Measurements from ENCODE around the gene RUSC1.
"Not testable (repeated sequence)": the region's sequence is repeated elsewhere in the genome, so short reads cannot be mapped to it uniquely, and the experiment has no call there.

The RUSC1 gene

DNA sequence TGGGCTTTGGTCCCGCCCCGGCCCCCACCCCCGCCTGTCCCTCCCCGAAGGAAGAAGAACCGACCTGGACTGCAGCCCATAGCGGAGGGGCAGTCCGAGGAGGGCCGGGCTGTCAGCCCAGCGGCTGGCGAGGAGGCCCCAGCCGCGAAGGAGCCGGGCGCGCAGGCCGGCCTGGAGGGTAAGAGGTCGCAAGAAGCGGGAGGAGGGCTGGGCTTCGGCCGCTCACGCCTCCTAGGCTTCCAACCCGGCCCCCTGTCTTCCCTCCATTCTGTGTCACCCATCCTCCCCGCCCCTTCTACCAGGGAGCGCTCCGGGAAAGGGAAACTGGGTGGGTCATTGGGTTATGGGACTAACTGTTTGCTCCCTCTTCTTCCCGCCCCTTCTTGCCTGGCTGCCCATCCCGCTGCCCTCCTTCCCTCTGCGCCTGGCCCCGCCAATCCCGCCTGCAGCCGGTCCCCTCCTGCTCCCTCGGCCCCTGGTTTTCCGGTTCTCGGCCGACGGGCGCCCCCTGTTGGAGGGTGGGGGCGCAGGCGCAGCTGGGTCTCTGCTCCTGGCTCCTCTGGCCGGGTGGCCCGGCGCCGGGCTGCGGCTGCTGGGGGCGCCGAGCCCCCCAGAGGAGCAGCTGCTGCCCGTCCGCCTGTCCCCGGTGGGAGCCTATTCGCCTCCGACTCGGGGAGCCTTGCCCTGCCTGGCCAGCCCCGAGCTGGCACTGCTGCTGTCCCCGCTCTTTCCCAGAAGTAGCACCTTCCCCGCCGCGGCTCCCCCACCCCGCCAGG lies 2.4 kb downstream of the RUSC1 start:
- peak; percentile 60 to 73 for DNase-seq (ENCODE audit: low read depth in 2 of 2)

DNA sequence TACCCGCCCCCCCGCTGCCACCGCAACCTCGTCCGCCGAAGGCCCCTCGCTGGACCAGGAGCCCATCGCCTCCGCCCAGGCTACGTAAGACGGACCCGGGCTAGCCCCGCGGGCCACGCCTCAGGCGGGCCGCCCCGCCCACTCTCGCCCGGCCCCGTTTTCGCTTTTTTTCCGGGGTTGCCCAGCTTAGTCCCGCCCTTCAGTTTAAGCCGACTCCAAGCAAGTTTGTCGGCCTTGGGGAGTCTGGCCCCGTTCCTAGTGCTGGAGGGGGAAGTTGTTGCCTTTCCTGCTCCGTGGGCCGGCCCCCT lies 3.0 kb downstream of the RUSC1 start:
- peak; percentile 57 to 72 for DNase-seq (ENCODE audit: low read depth in 2 of 2)

DNA sequence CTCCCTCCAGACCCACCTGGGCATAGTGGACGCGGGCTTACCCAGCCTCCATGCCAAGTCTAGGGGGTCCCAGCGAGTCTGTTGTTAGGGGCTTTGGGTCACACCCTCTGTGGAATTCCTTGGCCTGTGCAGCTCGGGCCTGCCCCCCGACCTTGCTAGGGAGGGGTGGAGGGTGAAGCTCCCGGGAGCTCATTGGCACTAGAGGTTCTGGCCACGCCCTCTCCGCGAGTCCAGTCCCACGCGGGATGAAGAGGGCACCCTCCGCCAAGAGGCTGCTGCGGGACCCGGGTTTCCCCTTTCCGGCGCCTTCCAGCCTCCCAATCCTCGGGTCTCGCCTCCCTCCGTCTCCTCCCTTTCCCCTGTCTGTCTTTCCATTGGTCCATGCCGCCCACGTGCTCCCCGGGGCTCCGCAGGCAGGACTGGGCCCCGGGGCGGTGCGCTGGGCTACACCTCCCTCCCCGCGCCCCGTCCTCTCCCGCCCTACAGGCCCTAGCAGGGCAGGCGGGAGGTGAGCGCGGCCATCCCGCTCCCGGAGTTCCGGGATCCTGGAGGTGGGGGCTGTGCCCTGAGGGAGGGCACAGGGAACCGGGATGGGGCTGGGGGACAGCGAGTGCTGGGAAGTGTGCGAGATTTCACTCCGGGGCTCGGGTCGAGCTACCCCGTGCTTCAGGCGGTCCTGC lies 3.5 kb downstream of the RUSC1 start:
- DNase-seq (ENCODE audit: low read depth in 2 of 2) = peak; percentile 64 to 81

DNA sequence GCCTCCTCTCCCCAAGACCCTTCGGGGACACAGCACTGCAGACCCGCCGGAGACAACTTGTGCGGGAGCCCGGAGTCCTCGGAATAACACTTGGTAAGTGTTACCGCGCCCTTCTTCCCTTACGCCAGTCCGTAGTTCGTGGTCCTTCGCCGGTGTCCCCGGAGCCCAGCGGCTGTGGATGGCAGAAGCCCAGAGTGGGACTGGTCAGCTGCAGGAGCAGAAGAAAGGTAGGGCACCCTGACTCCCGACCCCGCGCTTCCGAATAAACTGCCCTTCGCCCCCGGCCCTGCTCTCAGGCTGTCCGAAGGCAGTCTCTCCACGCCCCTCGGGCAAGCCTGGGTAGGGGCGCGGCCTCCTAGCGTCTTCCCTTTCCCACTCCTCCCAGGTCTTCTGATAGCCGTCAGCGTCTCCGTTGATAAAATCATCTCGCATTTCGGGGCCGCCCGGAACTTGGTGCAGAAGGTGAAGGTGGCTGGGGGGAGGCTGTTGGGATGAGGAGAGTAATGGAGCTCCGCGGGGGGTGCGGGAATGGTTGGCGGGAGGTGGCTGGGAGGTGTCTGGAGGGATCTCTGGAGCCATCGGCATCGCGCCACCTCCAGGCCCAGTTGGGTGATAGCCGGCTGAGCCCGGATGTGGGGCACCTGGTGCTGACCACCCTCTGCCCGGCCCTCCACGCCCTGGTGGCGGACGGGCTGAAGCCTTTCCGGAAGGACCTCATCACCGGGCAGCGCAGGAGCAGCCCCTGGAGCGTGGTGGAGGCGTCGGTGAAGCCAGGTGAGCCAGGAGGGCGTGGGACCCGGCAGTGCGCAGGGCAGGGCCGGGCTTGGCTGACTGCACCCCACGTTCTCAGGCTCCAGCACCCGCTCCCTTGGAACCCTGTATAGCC lies 4.3 kb downstream of the RUSC1 start:
- DNase-seq (ENCODE audit: low read depth in 2 of 2) = no peak

- DNase-seq (ENCODE audit: low read depth in 2 of 2) = no peak
Observed at GRCh38 chr1:155325603-155325893, 4.9 kb downstream of the RUSC1 start.

DNA sequence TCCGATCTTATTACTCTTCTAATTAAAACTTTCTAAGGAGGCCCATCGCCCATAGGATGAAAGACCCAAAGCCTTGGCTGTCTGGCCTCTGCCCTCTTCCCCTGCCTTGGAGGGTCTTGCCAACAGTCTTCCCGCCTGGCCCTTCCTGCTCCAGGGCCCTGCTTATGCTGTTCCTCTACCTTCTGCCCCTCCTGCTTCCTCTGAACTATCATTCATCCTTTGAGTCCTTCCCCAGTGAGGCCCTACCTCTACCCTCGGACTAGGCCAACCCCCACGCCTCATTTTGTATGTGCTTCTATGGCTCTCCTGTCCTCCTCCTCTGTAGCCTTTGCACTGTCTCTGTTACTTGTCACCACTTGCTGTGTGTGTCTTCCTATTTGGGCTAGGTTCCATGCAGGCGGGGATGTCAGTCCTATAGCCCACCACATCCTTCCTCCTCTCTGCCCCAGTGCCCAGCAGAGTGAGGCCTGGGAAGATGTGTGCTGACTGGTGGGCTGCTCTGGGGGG lies 5.4 kb downstream of the RUSC1 start:
- DNase-seq (ENCODE audit: low read depth in 2 of 2) = no peak

DNA sequence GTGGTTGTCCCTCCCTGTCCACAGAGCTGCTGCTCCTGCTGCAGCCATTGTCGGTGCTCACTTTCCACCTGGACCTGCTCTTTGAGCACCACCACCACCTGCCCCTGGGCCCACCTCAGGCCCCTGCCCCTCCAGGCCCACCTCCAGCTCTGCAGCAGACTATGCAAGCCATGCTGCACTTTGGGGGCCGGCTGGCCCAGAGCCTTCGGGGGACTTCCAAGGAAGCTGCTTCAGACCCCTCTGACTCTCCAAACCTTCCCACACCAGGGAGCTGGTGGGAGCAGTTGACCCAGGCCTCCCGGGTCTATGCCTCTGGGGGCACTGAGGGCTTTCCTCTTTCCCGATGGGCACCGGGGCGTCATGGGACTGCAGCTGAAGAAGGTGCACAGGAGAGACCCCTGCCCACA lies 5.9 kb downstream of the RUSC1 start:
- no peak for DNase-seq (ENCODE audit: low read depth in 2 of 2)

GRCh38 chr1:155327981-155328380 lies 7.3 kb downstream of the RUSC1 start:
- DNase-seq (ENCODE audit: low read depth in 2 of 2) = no peak

DNA sequence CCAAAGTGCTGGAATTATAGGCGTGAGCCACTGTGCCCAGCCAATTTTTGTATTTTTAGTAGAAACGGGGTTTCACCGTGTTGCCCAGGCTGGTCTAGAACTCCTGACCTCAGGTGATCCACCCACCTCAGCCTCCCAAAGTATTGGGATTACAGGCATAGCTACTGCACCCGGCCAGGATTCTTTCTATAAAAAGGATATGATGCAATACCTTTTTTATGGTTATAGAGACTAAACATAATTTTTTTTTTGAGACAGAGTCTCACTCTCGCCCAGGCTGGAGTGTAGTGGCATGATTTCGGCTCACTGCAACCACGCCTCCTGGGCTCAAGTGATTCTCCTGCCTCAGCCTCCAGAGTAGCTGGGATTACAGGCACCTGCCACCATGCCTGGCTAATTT lies 8.2 kb downstream of the RUSC1 start:
- DNase-seq (ENCODE audit: low read depth in 2 of 2) = not testable (repeated sequence)

GRCh38 chr1:155329980-155330598 lies 9.4 kb downstream of the RUSC1 start:
- no peak for DNase-seq (ENCODE audit: low read depth in 2 of 2)

GRCh38 chr1:155334962-155335361 lies 14.3 kb downstream of the RUSC1 start:
- DNase-seq (ENCODE audit: low read depth in 2 of 2) = no peak

GRCh38 chr1:155339515-155340097 lies 18.9 kb downstream of the RUSC1 start:
- no peak for DNase-seq (ENCODE audit: low read depth in 2 of 2)

DNA sequence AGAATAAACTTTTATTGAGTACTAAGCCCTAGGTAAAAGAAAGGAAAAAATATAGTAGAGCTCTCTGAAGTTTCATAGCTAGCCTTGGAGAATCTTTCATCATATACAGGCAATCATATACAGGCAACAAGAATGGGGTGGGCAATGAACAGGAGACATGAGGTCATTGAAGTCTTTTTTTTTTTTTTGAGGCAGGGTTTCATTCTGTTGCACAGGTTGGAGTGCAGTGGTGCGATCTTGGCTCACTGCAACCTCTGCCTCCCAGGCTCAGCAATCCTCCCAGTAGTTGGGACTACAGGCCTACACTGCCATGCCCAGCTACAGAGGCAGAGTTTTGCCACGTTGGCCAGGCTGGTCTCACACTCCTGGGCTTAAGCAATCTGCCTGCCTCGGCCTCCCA lies 22.1 kb downstream of the RUSC1 start:
- no peak for DNase-seq (ENCODE audit: low read depth in 2 of 2)

- no peak for DNase-seq (ENCODE audit: low read depth in 2 of 2)
Observed at GRCh38 chr1:155352631-155353030, 31.9 kb downstream of the RUSC1 start.

DNA sequence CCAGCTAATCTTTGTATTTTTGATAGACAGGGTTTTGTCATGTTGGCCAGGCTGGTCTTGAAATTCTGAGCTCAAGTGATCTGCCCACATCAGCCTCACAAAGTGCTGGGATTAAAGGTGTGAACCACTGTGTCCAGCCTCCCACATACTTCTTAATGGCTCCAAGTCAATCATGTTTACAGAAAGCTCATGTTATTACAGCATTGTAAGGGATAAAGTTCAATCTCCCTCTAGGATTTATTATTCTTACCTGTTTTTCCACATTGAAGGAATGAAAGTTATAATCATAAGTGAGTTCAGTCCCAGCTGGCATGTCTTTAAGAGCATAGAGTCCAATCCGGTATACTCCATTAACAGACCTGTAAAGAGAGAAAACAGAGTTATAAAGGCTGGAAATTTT lies 39.4 kb downstream of the RUSC1 start:
- no peak for DNase-seq (ENCODE audit: low read depth in 2 of 2)

DNA sequence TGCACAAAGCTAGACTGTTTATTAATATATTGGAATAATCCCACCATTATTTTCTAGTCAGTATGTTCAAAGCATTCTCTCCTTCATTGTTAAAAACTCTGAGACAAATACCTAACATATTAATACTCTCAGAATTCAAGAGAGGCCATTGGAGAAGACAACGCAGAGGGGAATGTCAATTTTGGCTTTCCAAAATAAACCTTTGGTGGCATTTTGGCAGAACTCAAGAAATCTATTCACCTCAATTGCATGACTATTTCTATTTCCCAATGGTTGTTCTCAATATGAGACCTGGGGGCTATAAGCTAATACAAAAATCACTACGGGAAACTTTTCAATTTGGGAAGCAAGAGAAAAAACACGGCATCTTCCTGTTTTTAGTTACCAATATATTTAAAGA lies 58.5 kb downstream of the RUSC1 start:
- DNase-seq (ENCODE audit: low read depth in 2 of 2) = no peak

- DNase-seq (ENCODE audit: low read depth in 2 of 2) = no peak
Observed at GRCh38 chr1:155379631-155380090, 59.0 kb downstream of the RUSC1 start.

Measured in stimulated activated CD8-positive, alpha-beta memory T cell treated with anti-CD3 and anti-CD28 coated beads, Interleukin-7, amount 100 ng/mL, for 4 hours (primary cell).